Retinal pigment epithelial cell (primary cell): Measurements from ENCODE around the gene RASSF1.
A peak's percentile ranks its signal among the peaks of the same experiment; 100 is the strongest.

Experiments
- DNase-seq: peaks from one replicate; pipeline ENCODE4 v3.0.0-alpha.2; 2010; ENCODE audit warnings: low read depth
- H3K4me3 ChIP-seq: 2 replicates; pipeline ENCODE4 v1.5.1; 2011; ENCODE audit warnings: mild to moderate bottlenecking, low read length, control low read depth, moderate library complexity
- CTCF ChIP-seq: conservative IDR thresholded peaks from 2 replicates; pipeline ENCODE4 v1.5.1; 2011; ENCODE audit warnings: low read depth, low read length, control low read depth, inconsistent platforms

The RASSF1 gene

GRCh38 chr3:50382722-50383121 is 42.1 kb upstream of the RASSF1 start:
- TF ChIP-seq CTCF = no peak
- no peak overlapping the region for H3K4me3 ChIP-seq
- no peak for DNase-seq

GRCh38 chr3:50381383-50381782 is 40.7 kb upstream of the RASSF1 start:
- no peak for TF ChIP-seq CTCF
- H3K4me3 ChIP-seq = no peak overlapping the region
- DNase-seq = no peak

- no peak for DNase-seq
- no peak overlapping the region for H3K4me3 ChIP-seq
- no peak for TF ChIP-seq CTCF
Measured at GRCh38 chr3:50380405-50381085, 39.9 kb upstream of the RASSF1 start.

GRCh38 chr3:50378757-50379156 is 38.1 kb upstream of the RASSF1 start:
- no peak for DNase-seq
- H3K4me3 ChIP-seq = no peak overlapping the region
- TF ChIP-seq CTCF = no peak

- no peak overlapping the region for H3K4me3 ChIP-seq
- DNase-seq = no peak
- TF ChIP-seq CTCF = no peak
Measured at GRCh38 chr3:50378024-50378423, 37.4 kb upstream of the RASSF1 start.

GRCh38 chr3:50375258-50375931 is 34.8 kb upstream of the RASSF1 start:
- no peak for DNase-seq
- H3K4me3 ChIP-seq = no peak overlapping the region
- TF ChIP-seq CTCF = peak; percentile 29
